HG02981 (cell line): ENCODE results near the gene PSMB10.

Experiments used
- ATAC-seq: cut with Tn5 transposase; IDR thresholded peaks from one replicate; pipeline ENCODE4 v1.9.1; 2021; ENCODE audit warnings: mild to moderate bottlenecking, moderate library complexity; ENCODE audit not compliant: unreplicated experiment

Gene PSMB10

DNA sequence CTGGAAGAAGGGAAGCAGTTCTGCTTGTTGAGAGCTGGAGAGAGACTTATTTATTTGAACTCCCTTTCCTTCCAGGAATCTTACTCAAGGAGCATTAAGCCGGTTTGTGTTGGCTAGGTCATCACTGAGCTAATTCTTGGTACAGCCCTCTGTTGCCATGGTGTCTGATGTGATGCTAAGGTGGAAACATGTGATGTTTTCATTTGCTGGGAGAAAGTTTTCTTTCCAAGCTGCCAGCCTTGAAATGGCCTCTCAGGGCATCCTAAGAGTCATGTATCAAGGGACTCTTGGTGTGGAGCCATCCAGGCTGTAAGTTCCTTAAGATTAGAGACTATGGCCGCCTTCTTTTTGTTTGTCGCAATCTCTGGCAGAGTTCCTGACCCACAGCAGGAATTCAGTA, 39.4 kb downstream of the PSMB10 start:
- no peak for ATAC-seq

DNA sequence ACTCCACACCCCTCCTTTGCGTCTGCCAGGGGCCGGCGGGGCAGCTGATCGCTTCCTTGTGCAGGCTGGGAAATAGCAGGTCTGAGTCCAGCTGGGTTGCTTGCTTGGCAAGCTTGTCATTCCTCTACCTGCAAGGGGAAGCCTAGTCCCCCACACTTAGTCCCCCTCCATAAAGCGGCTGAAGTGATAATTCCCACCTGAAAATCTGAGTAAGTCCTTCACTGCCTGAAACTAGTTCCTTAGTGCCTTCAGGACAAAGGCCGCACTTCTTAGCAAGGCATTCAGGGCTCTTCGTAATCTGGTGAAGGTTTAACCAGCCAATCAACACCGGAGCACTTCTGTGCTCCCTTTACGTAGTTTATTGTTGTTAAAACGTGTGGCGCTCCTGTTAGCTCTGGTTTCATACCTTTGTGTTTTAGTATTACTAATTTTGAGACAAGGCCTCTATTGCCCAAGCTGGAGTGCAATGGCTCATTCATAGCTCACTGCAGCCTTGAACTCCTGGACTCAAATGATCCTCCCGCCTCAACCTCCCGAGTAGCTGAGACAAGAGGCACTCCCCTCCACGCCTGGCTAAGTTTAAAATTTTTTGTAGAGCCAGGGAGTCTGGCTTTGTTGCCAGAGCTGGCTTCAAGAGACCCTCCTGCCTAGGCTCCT, 42.8 kb downstream of the PSMB10 start:
- no peak for ATAC-seq

DNA sequence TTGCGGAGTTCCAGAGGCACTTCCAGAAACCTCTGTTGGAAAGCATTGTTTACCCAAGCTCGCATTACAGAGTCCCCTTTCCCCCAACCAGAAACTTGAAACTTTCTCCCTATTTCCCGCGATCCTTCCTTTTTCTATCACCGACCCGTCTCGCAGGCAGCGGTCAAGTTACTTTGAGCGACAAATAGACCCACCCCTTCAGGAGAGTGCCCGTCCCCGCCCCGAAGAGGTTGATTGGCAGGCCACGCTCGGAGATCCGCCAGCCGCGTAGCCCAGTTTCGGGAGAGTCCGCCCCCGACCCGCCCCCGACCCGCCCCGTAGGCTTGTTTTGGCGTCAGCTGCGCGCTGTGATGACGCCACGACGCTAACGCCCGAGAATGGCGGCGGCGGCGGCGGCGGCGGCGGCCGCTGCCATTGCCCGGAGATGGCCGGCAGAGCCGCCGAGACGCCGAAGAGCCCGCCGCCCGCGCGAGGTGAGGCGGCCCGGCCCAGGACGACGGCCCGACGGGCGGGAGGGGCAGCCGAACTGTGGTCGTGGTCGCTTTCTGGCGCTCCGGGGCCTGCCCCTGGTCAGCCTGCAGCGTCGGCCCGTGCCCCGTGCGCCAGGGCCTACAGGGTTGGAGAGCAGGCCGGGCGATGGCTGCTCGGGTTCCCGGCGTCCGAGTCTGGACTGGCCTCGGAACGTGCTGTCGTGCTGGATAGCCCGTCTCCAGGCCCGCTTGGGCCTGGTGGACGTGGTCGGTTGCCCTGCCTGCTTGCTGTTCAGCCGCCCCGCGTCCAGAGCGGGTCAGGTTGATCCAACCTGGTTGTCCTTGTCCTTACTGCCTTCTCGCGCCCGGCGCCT, 43.5 kb downstream of the PSMB10 start, which contains the start of gene PSKH1:
Gene PSKH1, plus strand, starts transcription at position 356 of the 844 bp plus-strand sequence. CDS start 15,496 bp downstream, outside the sequence.
- peak; percentile 93 for ATAC-seq

DNA sequence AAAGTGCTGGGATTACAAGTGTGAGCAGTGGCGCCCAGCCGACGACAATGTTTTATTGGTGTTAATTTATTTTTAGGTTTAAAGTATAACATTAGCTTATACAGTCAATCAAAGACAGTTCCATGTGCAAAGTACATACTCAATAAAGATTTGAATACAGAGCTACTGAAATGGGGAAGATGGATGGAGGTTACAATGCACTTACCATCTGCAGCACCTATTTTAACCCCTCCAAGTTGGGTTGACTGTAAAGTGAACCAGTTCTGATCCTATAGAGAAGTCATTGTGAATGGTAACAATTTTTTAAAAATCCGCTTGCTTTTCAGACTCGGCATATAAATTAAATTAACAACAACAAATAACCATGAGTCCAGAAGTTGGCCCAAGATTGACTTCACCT, 44.3 kb downstream of the PSMB10 start:
- ATAC-seq: no peak

DNA sequence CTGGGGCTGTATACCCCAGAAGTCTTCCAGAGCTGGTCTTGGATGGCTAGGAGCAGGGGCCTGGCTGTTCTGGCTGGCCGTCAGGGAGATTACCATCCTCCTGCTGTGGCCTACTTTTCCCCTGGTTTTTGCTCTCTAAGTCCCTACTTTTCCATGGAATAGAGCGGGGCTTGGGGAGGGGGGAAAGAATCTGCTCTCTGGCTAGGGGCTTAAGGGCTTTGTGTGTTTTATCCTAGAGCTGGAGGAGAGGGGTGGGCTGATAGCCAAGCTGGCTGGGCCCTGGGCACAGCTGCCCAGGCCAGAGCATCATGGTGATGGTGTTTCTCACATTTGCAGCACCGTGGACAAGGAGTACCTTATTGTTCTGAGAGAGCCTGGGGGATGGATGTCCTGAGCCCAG, 48.3 kb downstream of the PSMB10 start:
- no peak for ATAC-seq

DNA sequence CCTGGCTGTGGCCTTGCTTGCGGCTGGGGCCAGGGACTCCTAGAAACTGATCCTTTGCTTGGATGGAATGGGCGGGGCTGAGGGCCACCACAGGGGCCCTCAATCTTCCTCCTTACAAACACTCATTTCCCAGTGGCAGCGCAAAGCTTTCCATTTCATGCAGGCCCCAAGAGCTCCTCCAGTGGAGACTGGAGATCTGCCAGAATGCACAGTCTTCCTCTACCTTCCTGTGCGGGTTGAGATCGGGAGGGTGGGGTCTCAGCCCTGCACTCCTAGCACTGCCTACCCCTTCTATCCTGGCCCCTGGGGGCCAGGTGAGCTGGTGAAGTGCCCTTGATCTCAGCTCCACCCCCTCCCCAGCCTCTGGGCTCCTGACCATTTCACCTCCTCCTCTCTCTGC, 50.3 kb downstream of the PSMB10 start:
- no peak for ATAC-seq

DNA sequence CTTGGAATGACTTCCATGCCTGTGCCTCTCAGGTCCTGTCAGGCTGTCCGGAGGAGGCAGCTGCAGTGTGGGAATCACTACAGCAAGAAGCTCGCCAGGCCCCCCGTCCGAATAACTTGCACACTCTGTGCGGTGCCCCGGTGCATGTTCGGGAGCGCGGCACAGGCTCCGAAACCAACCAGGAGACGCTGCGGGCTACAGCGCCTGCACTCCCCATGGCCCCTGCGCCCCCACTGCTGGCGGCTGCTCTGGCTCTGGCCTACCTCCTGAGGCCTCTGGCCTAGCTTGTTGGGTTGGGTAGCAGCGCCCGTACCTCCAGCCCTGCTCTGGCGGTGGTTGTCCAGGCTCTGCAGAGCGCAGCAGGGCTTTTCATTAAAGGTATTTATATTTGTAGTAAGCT, 50.7 kb downstream of the PSMB10 start:
- ATAC-seq: no peak

DNA sequence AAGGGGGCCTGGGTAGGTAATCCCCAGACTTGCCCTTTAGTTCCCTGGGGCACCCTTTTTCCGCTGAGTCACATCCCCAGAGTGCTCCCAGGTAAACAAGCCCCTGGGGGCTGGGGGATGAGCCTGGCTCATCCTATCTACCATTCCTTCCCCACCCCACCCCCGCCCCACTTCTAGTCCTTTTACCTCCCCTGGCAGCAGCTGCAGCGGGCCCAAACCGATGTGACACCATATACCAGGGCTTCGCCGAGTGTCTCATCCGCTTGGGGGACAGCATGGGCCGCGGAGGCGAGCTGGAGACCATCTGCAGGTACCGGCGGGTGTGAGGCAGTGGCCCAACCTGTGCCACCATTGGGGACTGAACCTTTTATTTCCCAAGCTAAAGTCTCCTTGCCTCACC, 51.1 kb downstream of the PSMB10 start:
- ATAC-seq: no peak

DNA sequence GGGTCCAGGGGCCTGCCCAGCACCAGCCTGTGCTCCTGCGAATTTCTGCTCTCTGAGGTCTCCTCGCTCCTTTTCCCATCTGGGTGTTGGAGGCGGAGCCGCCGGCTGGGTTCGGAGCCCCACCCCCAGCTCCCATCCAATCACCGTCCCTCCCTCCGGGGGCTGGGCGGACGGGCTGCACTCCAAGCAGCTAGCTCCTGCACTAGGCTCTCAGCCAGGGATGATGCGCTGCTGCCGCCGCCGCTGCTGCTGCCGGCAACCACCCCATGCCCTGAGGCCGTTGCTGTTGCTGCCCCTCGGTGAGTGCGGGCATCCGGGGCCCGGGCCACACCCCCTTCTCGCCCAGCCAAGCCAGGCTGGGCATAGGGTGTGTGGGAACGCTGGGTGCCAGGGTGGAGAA, 52.0 kb downstream of the PSMB10 start, which contains the start of gene NRN1L:
Gene NRN1L, plus strand, starts transcription at position 202 of the 400 bp plus-strand sequence. Its CDS starts 19 bp downstream, at position 221.
- no peak for ATAC-seq
